Measurements from ENCODE around the gene KCNH2. TPM values are rescaled to one million over a fixed set of nuclear protein-coding genes. Genes with fewer than 3 reads are reported as not detected.

Gene KCNH2
- total and polyA plus RNA-seq, 2 donors (not counting 1 experiment from before 2014, with no cell fraction given), result 0.86 to 2.7 TPM

Other genes starting within 250 kb of the KCNH2 start
- 0.10 and 0.27 TPM in 2 replicates for gene GIMAP5, start 240.9 kb downstream of the KCNH2 start, total RNA-seq
- 0.40 and 0.66 TPM in 2 replicates for gene GIMAP5, start 240.9 kb downstream of the KCNH2 start, polyA plus RNA-seq
- 0.25 and 0.73 TPM in 2 replicates for gene TMEM176B, start 178.0 kb downstream of the KCNH2 start, total RNA-seq
- 0.76 and 1.4 TPM in 2 replicates for gene TMEM176B, start 178.0 kb downstream of the KCNH2 start, polyA plus RNA-seq
- gene TMEM176A, start 177.6 kb downstream of the KCNH2 start, total RNA-seq, result not detected in 2 replicates
- 0.22 and 1.1 TPM in 2 replicates for gene TMEM176A, start 177.6 kb downstream of the KCNH2 start, polyA plus RNA-seq
- gene AOC1, start 125.8 kb downstream of the KCNH2 start, total RNA-seq, result not detected in 2 replicates
- gene AOC1, start 125.8 kb downstream of the KCNH2 start, polyA plus RNA-seq, result 0.07 TPM in 1 of 2 replicates, not detected in the other
- 0.39 TPM in 1 of 2 replicates, not detected in the other for gene NOS3, start 12.7 kb upstream of the KCNH2 start, total RNA-seq
- gene NOS3, start 12.7 kb upstream of the KCNH2 start, polyA plus RNA-seq, result 0.54 and 0.75 TPM in 2 replicates
- gene ATG9B, start 46.2 kb upstream of the KCNH2 start, total RNA-seq, result 4.2 and 5.1 TPM in 2 replicates
- 7.2 and 10.2 TPM in 2 replicates for gene ATG9B, start 46.2 kb upstream of the KCNH2 start, polyA plus RNA-seq
- 64.7 and 69.7 TPM in 2 replicates for gene ABCB8, start 50.1 kb upstream of the KCNH2 start, total RNA-seq
- 29.5 and 41.4 TPM in 2 replicates for gene ABCB8, start 50.1 kb upstream of the KCNH2 start, polyA plus RNA-seq
- 2.9 and 4.8 TPM in 2 replicates for gene ASIC3, start 70.2 kb upstream of the KCNH2 start, total RNA-seq
- 5.0 and 6.3 TPM in 2 replicates for gene ASIC3, start 70.2 kb upstream of the KCNH2 start, polyA plus RNA-seq
- gene CDK5, start 79.6 kb upstream of the KCNH2 start, total RNA-seq, result 8.2 and 8.9 TPM in 2 replicates
- gene CDK5, start 79.6 kb upstream of the KCNH2 start, polyA plus RNA-seq, result 4.5 and 8.4 TPM in 2 replicates
- gene SLC4A2, start 81.3 kb upstream of the KCNH2 start, total RNA-seq, result 106 and 113 TPM in 2 replicates
- 82.8 and 103 TPM in 2 replicates for gene SLC4A2, start 81.3 kb upstream of the KCNH2 start, polyA plus RNA-seq
- gene FASTK, start 102.5 kb upstream of the KCNH2 start, total RNA-seq, result 119 and 120 TPM in 2 replicates
- gene FASTK, start 102.5 kb upstream of the KCNH2 start, polyA plus RNA-seq, result 251 and 258 TPM in 2 replicates
- 44.4 and 49.2 TPM in 2 replicates for gene TMUB1, start 105.2 kb upstream of the KCNH2 start, total RNA-seq
- 81.9 and 102 TPM in 2 replicates for gene TMUB1, start 105.2 kb upstream of the KCNH2 start, polyA plus RNA-seq
- gene AGAP3, start 108.2 kb upstream of the KCNH2 start, total RNA-seq, result 20.2 and 21.1 TPM in 2 replicates
- gene AGAP3, start 108.2 kb upstream of the KCNH2 start, polyA plus RNA-seq, result 15.2 and 22.3 TPM in 2 replicates
- not detected in 2 replicates for gene GBX1, start 189.4 kb upstream of the KCNH2 start, total RNA-seq
- not detected in 2 replicates for gene GBX1, start 189.4 kb upstream of the KCNH2 start, polyA plus RNA-seq
- not detected in 2 replicates for gene ASB10, start 208.9 kb upstream of the KCNH2 start, total RNA-seq
- not detected in 2 replicates for gene ASB10, start 208.9 kb upstream of the KCNH2 start, polyA plus RNA-seq
- gene H2BK1, start 232.2 kb upstream of the KCNH2 start, total RNA-seq, result 3.1 and 4.2 TPM in 2 replicates
- not detected in 2 replicates for gene H2BK1, start 232.2 kb upstream of the KCNH2 start, polyA plus RNA-seq
- 27.1 and 30.2 TPM in 2 replicates for gene ABCF2, start 248.9 kb upstream of the KCNH2 start, total RNA-seq
- gene ABCF2, start 248.9 kb upstream of the KCNH2 start, polyA plus RNA-seq, result 12.5 and 16.1 TPM in 2 replicates